GM18867 (cell line): ENCODE data around the gene ATP2C2.
"Not testable (repeated sequence)": the region's sequence is repeated elsewhere in the genome, so short reads cannot be mapped to it uniquely, and the experiment has no call there.

Experiments
- ATAC-seq: cut with Tn5 transposase; IDR thresholded peaks from one replicate; pipeline ENCODE4 v1.9.1; 2021; ENCODE audit warnings: mild to moderate bottlenecking, moderate library complexity; ENCODE audit not compliant: unreplicated experiment

Gene ATP2C2

GRCh38 chr16:84340325-84341040 lies 27.9 kb upstream of the ATP2C2 start:
- ATAC-seq, result no peak

- no peak for ATAC-seq
Measured at GRCh38 chr16:84341528-84342295, 26.6 kb upstream of the ATP2C2 start.

GRCh38 chr16:84343800-84344199 lies 24.5 kb upstream of the ATP2C2 start:
- not testable (repeated sequence) for ATAC-seq

GRCh38 chr16:84344781-84345180 lies 23.6 kb upstream of the ATP2C2 start:
- no peak for ATAC-seq

- ATAC-seq, result no peak
Measured at GRCh38 chr16:84347161-84347560, 21.2 kb upstream of the ATP2C2 start.

GRCh38 chr16:84348386-84348888 lies 19.9 kb upstream of the ATP2C2 start:
- ATAC-seq, result no peak

GRCh38 chr16:84349862-84350684 lies 18.3 kb upstream of the ATP2C2 start:
- no peak for ATAC-seq

GRCh38 chr16:84350685-84351400 lies 17.5 kb upstream of the ATP2C2 start:
- no peak for ATAC-seq

GRCh38 chr16:84351630-84352029 lies 16.7 kb upstream of the ATP2C2 start:
- no peak for ATAC-seq

GRCh38 chr16:84354306-84354705 lies 14.0 kb upstream of the ATP2C2 start:
- no peak for ATAC-seq

- no peak for ATAC-seq
Measured at GRCh38 chr16:84355149-84355548, 13.2 kb upstream of the ATP2C2 start.

GRCh38 chr16:84356176-84356575 lies 12.2 kb upstream of the ATP2C2 start:
- ATAC-seq, result no peak

- ATAC-seq, result no peak
Measured at GRCh38 chr16:84356591-84357116, 11.7 kb upstream of the ATP2C2 start.

GRCh38 chr16:84357191-84357651 lies 11.1 kb upstream of the ATP2C2 start:
- no peak for ATAC-seq

GRCh38 chr16:84358601-84359295 lies 9.6 kb upstream of the ATP2C2 start:
- no peak for ATAC-seq

GRCh38 chr16:84359326-84359725 lies 9.0 kb upstream of the ATP2C2 start:
- no peak for ATAC-seq

GRCh38 chr16:84360170-84360569 lies 8.2 kb upstream of the ATP2C2 start:
- no peak for ATAC-seq

GRCh38 chr16:84360748-84361147 lies 7.6 kb upstream of the ATP2C2 start:
- ATAC-seq, result no peak

- ATAC-seq, result no peak
Measured at GRCh38 chr16:84361546-84361945, 6.8 kb upstream of the ATP2C2 start.

GRCh38 chr16:84362471-84362941 lies 5.8 kb upstream of the ATP2C2 start:
- no peak for ATAC-seq
